A673 (cell line): ENCODE measurements around the gene ANKRD13B. TPM values are rescaled to one million over a fixed set of nuclear protein-coding genes. Genes with fewer than 3 reads are reported as not detected.

ENCODE experiments used
- BruUV-seq: library from RNA; stranded (reverse); fragments of 400-500 nt; replicated peaks from 2 replicates; lab custom pipeline; 2021; lab: Mats Ljungman, UMichigan
- CTCF ChIA-PET: fragments of 300-600 bp; sonication (Branson Sonifier 250); formaldehyde crosslinking; loops from one replicate; lab custom pipeline; 2022; ENCODE audit warnings: antibody characterized with exemption; lab: Charles Lee
- POLR2A ChIA-PET: fragments of 300-600 bp; sonication (Branson Sonifier 250); formaldehyde crosslinking; loops from one replicate; lab custom pipeline; 2022; ENCODE audit warnings: antibody characterized with exemption; ENCODE audit not compliant: low non-redundant PET; lab: Charles Lee
- DNase-seq: peaks from one replicate; pipeline ENCODE4 v3.0.0-alpha.2; 2015; ENCODE audit warnings: low spot score
- H3K27ac ChIP-seq: fragments of 200-600 bp; sonication (generic); 2 replicates; pipeline ENCODE4 v1.5.1; 2016; ENCODE audit warnings: mixed run types, low read depth, mild to moderate bottlenecking, mixed read lengths, antibody characterized with exemption, low read length; ENCODE audit not compliant: poor library complexity, severe bottlenecking
- H3K27me3 ChIP-seq: fragments of 200-600 bp; sonication (generic); replicated peaks from 2 replicates; pipeline ENCODE4 v1.6.1; 2017; ENCODE audit warnings: mixed run types, low read depth, mild to moderate bottlenecking, mixed read lengths, antibody characterized with exemption, low read length; ENCODE audit not compliant: insufficient read depth, poor library complexity
- H3K36me3 ChIP-seq: fragments of 200-600 bp; sonication (generic); 2 replicates; pipeline ENCODE4 v1.6.1; 2016; ENCODE audit warnings: mixed run types, mild to moderate bottlenecking, mixed read lengths, antibody characterized with exemption, low read length; ENCODE audit not compliant: insufficient read depth, poor library complexity, severe bottlenecking
- H3K4me1 ChIP-seq: fragments of 200-600 bp; sonication (generic); 2 replicates; pipeline ENCODE4 v1.6.1; 2017; ENCODE audit warnings: mixed run types, mild to moderate bottlenecking, mixed read lengths, antibody characterized with exemption, low read length; ENCODE audit not compliant: insufficient read depth, poor library complexity, severe bottlenecking
- H3K4me3 ChIP-seq: fragments of 200-600 bp; sonication (generic); 2 replicates; pipeline ENCODE4 v1.5.1; 2016; ENCODE audit warnings: low read depth, mixed run types, mild to moderate bottlenecking, mixed read lengths, low read length; ENCODE audit not compliant: poor library complexity, severe bottlenecking
- H3K9me3 ChIP-seq: fragments of 200-600 bp; sonication (generic); 2 replicates; pipeline ENCODE4 v1.6.1; 2016; ENCODE audit warnings: mixed run types, low read depth, mild to moderate bottlenecking, mixed read lengths, antibody characterized with exemption, low read length; ENCODE audit not compliant: poor library complexity, severe bottlenecking
- EZH2 ChIP-seq: fragments of 200-600 bp; sonication (generic); IDR thresholded peaks from 2 replicates; pipeline ENCODE4 v1.6.1; 2017; ENCODE audit warnings: borderline replicate concordance, low read depth, mild to moderate bottlenecking, mixed read lengths, antibody characterized with exemption, low read length; ENCODE audit not compliant: poor library complexity, severe bottlenecking
- intact Hi-C: fragments of 100-400 bp; cut with micrococcal nuclease; formaldehyde crosslinking; loops from one replicate; pipeline ENCODE4 v1.10.0; 2022; ENCODE audit not compliant: unreplicated experiment
- total RNA-seq: library from RNA; stranded (reverse); gene quantifications from 2 replicates; pipeline ENCODE4 v1.2.3, GENCODE V29; 2021
- TF ChIP-seq, protein P1 (sequence below): fragments of 300-800, 200-600 bp; sonication (generic); conservative IDR thresholded peaks from 2 replicates; pipeline ENCODE4 v1.5.1; 2017; ENCODE audit warnings: low read depth, mild to moderate bottlenecking, antibody characterized with exemption, low read length, moderate library complexity, mixed read lengths

ANKRD13B gene
- total RNA-seq, 1 experiment from 2014 or later = 81.5 TPM

DNA sequence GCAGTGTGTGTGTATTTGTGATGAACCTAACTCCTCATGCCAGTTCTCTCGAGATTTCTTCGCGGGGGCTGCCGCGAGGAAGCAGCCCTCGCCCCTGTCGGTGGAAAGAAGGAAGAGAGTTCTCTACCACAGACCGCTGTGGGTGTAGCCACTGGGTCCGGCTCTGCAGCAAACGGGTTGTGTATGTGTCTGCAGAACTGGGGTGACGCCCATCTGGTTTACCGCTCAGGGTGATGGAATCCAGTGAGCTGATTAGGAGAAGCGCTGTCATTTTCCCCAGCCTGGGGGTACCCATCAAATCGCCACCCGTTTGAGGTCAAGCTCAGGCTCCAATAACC is 22.1 kb downstream of the ANKRD13B start:
- H3K27me3 ChIP-seq = no peaks in the 10 kb centered on the region

DNA sequence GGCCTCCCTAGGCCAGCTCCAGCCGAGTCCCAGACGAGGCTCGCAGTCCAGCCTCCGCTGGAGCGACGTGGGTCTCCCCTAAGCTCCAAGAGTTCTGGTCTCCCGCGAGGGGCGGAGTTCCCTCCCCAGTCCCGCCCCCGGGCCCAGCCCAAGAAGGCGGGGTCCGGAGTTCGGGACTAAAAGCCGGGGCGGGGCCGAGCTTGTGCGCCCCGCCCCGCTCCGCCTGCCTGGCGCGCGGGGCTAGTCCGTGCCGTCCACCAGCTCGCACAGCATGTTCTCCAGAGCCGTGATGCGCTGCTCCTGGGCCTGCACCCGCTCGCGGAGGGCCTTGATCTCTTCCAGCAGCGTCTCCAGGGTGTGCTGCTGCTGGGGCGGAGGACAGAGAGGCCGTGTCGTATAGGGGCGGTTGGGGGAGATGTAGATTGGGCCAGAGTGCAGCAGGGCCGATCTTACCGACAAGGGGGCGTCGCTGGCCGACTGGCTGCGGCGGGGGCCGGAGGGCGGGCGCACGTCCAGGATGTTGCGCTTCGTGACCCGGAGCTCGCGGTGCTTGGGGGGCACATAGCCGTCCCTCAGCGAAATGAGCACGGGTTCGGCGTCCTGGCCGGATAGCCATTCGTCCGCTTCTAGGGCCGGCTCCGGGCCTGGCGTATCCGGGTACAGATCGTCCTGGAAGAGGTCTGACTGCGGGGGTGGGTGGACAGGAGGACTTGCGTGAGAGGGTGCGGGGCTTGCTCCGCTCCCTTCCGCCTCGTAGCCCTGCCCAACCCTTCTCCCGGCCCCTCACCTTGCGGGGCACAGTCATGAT is 22.8 kb downstream of the ANKRD13B start:
- no peak for TF ChIP-seq EZH2
- TF ChIP-seq, protein P1, sequence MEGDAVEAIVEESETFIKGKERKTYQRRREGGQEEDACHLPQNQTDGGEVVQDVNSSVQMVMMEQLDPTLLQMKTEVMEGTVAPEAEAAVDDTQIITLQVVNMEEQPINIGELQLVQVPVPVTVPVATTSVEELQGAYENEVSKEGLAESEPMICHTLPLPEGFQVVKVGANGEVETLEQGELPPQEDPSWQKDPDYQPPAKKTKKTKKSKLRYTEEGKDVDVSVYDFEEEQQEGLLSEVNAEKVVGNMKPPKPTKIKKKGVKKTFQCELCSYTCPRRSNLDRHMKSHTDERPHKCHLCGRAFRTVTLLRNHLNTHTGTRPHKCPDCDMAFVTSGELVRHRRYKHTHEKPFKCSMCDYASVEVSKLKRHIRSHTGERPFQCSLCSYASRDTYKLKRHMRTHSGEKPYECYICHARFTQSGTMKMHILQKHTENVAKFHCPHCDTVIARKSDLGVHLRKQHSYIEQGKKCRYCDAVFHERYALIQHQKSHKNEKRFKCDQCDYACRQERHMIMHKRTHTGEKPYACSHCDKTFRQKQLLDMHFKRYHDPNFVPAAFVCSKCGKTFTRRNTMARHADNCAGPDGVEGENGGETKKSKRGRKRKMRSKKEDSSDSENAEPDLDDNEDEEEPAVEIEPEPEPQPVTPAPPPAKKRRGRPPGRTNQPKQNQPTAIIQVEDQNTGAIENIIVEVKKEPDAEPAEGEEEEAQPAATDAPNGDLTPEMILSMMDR = no peak

More for the DNA sequence above, 22.1 kb downstream of the ANKRD13B start:
- intact Hi-C loops = loop anchor here (5.0 kb wide), 3 partner anchors 317 to 477 kb away; partner anchors contain the start of gene SSH2
- no peak for DNase-seq
- POLR2A ChIA-PET = interaction anchor here (0.9 kb wide), 1 partner anchor 23 kb away, joined by 5 read pairs; no protein-coding TSS in a partner anchor
- TF ChIP-seq, protein P1 = no peak
- no peak for TF ChIP-seq EZH2
- no peak overlapping the region for H3K4me3 ChIP-seq
- no TSS peak for BruUV-seq
- CTCF ChIA-PET = interaction anchor here (0.7 to 1.4 kb wide), 2 partner anchors 188 to 478 kb away, joined by 7 to 10 read pairs; no protein-coding TSS in a partner anchor
- peaks cover 30% of the 10 kb centered on the region for H3K4me1 ChIP-seq
- peaks cover 24% of the 10 kb centered on the region for H3K36me3 ChIP-seq
- H3K27ac ChIP-seq = no peak overlapping the region
- no peaks in the 10 kb centered on the region for H3K9me3 ChIP-seq

DNA sequence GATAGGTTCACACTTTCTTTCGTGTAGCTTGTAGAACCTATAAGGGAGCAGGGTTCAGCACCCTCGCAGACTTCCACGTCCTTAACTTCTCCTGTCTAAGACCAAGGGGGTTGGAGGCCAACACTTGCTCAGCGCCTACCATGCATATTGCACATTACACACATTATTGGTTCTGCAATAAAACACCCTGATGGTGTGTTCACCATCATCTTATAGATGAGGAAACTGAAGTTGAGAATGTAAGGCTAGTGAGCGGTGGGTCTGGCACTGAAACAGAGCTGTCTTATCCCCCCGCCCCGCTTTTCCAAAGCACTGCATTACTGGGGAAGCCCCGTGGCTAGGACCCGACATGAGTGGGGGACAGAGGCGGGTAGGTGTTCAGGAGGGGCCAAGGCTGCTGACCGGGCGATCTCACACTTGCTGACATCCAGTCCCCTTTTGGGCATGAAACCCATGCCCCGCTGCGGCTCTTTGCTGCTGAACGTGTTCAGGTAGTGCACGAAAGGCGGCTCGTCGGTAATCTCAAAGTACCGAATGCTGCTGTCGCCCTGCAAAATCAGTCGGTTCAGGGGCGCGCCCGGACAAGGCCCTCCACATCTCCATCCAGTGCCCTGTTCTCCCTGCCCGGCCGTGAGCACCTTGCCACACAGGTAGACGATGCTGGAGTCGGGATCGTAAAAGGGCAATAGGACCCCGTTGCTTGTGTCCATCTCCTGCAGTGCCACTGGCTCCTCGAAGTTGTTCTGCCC is 23.5 kb downstream of the ANKRD13B start:
- no peaks in the 10 kb centered on the region for H3K9me3 ChIP-seq
- no peak for DNase-seq
- intact Hi-C loops = loop anchor here (5.0 kb wide), 3 partner anchors 316 to 476 kb away; partner anchors contain the start of gene SSH2
- peaks cover 41% of the 10 kb centered on the region for H3K4me1 ChIP-seq
- H3K36me3 ChIP-seq = peaks cover 10% of the 10 kb centered on the region
- H3K27ac ChIP-seq = no peak overlapping the region
- no TSS peak for BruUV-seq
- no peaks in the 10 kb centered on the region for H3K27me3 ChIP-seq
- POLR2A ChIA-PET = interaction anchor here (1.0 kb wide), 1 partner anchor 24 kb away, joined by 3 read pairs; the partner anchor contains the start of gene ANKRD13B
- no peak overlapping the region for H3K4me3 ChIP-seq
- CTCF ChIA-PET = interaction anchor here (0.6 to 2.3 kb wide), 15 partner anchors 11 to 781 kb away, joined by 3 to 20 read pairs (median 4); partner anchors contain the start of gene SSH2
- TF ChIP-seq, protein P1 = no peak
- TF ChIP-seq EZH2 = no peak

More for the DNA sequence above, 22.8 kb downstream of the ANKRD13B start:
- CTCF ChIA-PET = interaction anchor here (0.6 to 2.3 kb wide), 7 partner anchors 22 to 782 kb away, joined by 3 to 10 read pairs (median 5); no protein-coding TSS in a partner anchor
- peak; percentile 94 for DNase-seq
- no TSS peak for BruUV-seq
- Histone ChIP-seq H3K4me3 (peak overlapping the region; percentile 8), H3K4me1 (peaks cover 33% of the 10 kb centered on the region), H3K27ac (no peak overlapping the region), H3K27me3 (no peaks in the 10 kb centered on the region), H3K9me3 (no peaks in the 10 kb centered on the region), H3K36me3 (peaks cover 18% of the 10 kb centered on the region)
- POLR2A ChIA-PET = interaction anchor here (0.9 kb wide), 1 partner anchor 24 kb away, joined by 5 read pairs; no protein-coding TSS in a partner anchor
- intact Hi-C loops = loop anchor here (5.0 kb wide), 3 partner anchors 317 to 477 kb away; partner anchors contain the start of gene SSH2
